Liver (tissue), 9 donors: ENCODE data around the gene LCE1F. TPM values are rescaled to one million over a fixed set of nuclear protein-coding genes. Genes with fewer than 3 reads are reported as not detected.

Experiments
- DNase-seq: peaks from one replicate; pipeline ENCODE4 v3.0.0-alpha.2; 2017; ENCODE audit warnings: low spot score
- H3K27ac ChIP-seq, 2 donors: one replicate each; pipeline ENCODE4 v1.7.0; 2013; ENCODE audit warnings: inconsistent platforms in 2 of 2, low read length in 2 of 2, control low read depth in 1 of 2, low read depth in 1 of 2, mild to moderate bottlenecking in 1 of 2
- H3K27me3 ChIP-seq, 4 donors: one replicate each; pipeline versions ENCODE4 v1.6.1 to v1.7.0; 2013; ENCODE audit warnings: low read length in 3 of 4, inconsistent platforms in 1 of 4, mild to moderate bottlenecking in 1 of 4, moderate library complexity in 1 of 4; ENCODE audit not compliant: control insufficient read depth in 4 of 4, insufficient read depth in 4 of 4
- H3K36me3 ChIP-seq, 4 donors: one replicate each; pipeline versions ENCODE4 v1.6.1 to v1.7.0; 2013; ENCODE audit warnings: low read length in 3 of 4, mild to moderate bottlenecking in 3 of 4, low read depth in 1 of 4, moderate library complexity in 1 of 4; ENCODE audit not compliant: control insufficient read depth in 4 of 4, insufficient read depth in 3 of 4
- H3K4me1 ChIP-seq, 4 donors: one replicate each; pipeline versions ENCODE4 v1.6.1 to v1.7.0; 2013; ENCODE audit warnings: low read length in 3 of 4, mild to moderate bottlenecking in 3 of 4, moderate library complexity in 1 of 4; ENCODE audit not compliant: control insufficient read depth in 4 of 4, insufficient read depth in 4 of 4
- H3K4me3 ChIP-seq, 3 donors: one replicate each; pipeline versions ENCODE4 v1.6.1 to v1.7.0; 2013; ENCODE audit warnings: low read length in 3 of 3, control low read depth in 1 of 3, low read depth in 1 of 3, mild to moderate bottlenecking in 1 of 3
- H3K9ac ChIP-seq, 2 donors: one replicate each; pipeline ENCODE4 v1.7.0; 2013; ENCODE audit warnings: low read length in 2 of 2, mild to moderate bottlenecking in 2 of 2, moderate library complexity in 2 of 2, control low read depth in 1 of 2, low read depth in 1 of 2
- H3K9me3 ChIP-seq, 4 donors: one replicate each; pipeline versions ENCODE4 v1.6.1 to v1.7.0; 2013; ENCODE audit warnings: low read length in 3 of 4; ENCODE audit not compliant: control insufficient read depth in 4 of 4
- EGR1 ChIP-seq, 2 donors: IDR thresholded peaks; 2 replicates each; pipeline ENCODE4 v1.6.1; 2016 to 2018; ENCODE audit warnings: antibody characterized with exemption in 2 of 2, low read depth in 2 of 2
- FOXA1 ChIP-seq: IDR thresholded peaks from 2 replicates; pipeline ENCODE4 v1.6.1; 2016; ENCODE audit warnings: antibody characterized with exemption
- FOXA2 ChIP-seq: IDR thresholded peaks from 2 replicates; pipeline ENCODE4 v1.6.1; 2016; ENCODE audit warnings: antibody characterized with exemption
- GABPA ChIP-seq, 2 donors: IDR thresholded peaks in 1 of 2; conservative IDR thresholded peaks in 1 of 2; 2 replicates each; pipeline ENCODE4 v1.6.1; 2016; ENCODE audit warnings: antibody characterized with exemption in 2 of 2, mild to moderate bottlenecking in 1 of 2, moderate library complexity in 1 of 2
- HNF4A ChIP-seq, 2 donors: conservative IDR thresholded peaks; 2 replicates each; pipeline ENCODE4 v1.6.1; 2016; ENCODE audit warnings: antibody characterized with exemption in 2 of 2, mild to moderate bottlenecking in 2 of 2
- NR2F2 ChIP-seq: IDR thresholded peaks from 2 replicates; pipeline ENCODE4 v1.6.1; 2016; ENCODE audit warnings: antibody characterized with exemption
- TAF1 ChIP-seq: conservative IDR thresholded peaks from 2 replicates; pipeline ENCODE4 v1.6.1; 2016; ENCODE audit warnings: antibody characterized with exemption, mild to moderate bottlenecking
- WGBS: extraction: QIAGEN DNeasy Blood & Tissue Kit; methylation state at CpG from one replicate; pipeline ENCODE4 v1.1.7; 2013; 5-methylcytosine and 5-hydroxymethylcytosine counted together
- polyA plus RNA-seq, 2 donors: library from polyadenylated mRNA; stranded (reverse) in 1 of 2; unstranded in 1 of 2; fragments of 200-250 nt in 1 of 2; fragments of >200 nt in 1 of 2; fragmentation: Nextera tagmentation in 1 of 2; extraction: Ambion mirVana in 1 of 2; gene quantifications; one replicate each; pipeline versions ENCODE4 v1.2.1 to v1.2.3, GENCODE V29; 2013 to 2015
- total RNA-seq, 2 donors: library from RNA; depleted of rRNA; stranded (reverse); fragments of >200 nt; gene quantifications; one replicate each; pipeline ENCODE4 v1.2.3, GENCODE V29; 2014
- TF ChIP-seq, protein P1 (sequence below): IDR thresholded peaks from 2 replicates; pipeline ENCODE4 v1.6.1; 2016; ENCODE audit warnings: antibody characterized with exemption, mild to moderate bottlenecking
- TF ChIP-seq, protein P2 (sequence below): IDR thresholded peaks from 2 replicates; pipeline ENCODE4 v1.6.1; 2016; ENCODE audit warnings: antibody characterized with exemption
- TF ChIP-seq, protein P3 (sequence below): IDR thresholded peaks from 2 replicates; pipeline ENCODE4 v1.6.1; 2016; ENCODE audit warnings: antibody characterized with exemption
- donor health status: healthy.
- donor health status: healthy.
- donor health status: healthy.
- donor health status: healthy.
- donor health status: healthy.

Gene LCE1F, protein sequence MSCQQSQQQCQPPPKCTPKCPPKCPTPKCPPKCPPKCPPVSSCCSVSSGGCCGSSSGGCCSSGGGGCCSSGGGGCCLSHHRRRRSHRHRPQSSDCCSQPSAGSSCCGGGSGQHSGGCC
- total RNA-seq (not detected), polyA plus RNA-seq (not detected)

DNA sequence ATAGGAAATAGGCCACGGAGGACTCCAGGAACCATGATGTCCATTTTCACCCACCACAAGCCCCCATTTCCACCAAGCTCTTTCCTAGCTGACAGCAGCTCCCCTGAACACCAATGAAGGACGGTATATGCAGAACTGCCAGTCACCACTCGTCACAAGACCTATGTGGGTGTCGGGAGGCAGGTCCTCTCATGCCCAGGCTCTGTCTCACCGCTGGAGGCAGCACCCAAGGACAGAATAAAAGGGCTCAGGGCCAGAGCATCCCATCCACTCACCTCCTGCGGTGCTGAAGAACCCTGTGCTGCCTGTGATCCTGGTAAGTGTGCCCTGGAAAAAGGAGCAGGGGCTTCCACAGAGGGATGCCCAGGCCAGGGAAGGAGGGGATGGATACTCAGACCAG is at the start of gene LCE1F:
Gene LCE1F (plus strand): TSS at position 266 of the 400 bp plus-strand sequence. CDS start 1,232 bp downstream, outside the sequence.
- no peak within 1 kb of the TSS for H3K4me3 ChIP-seq
- DNase-seq, result no peak
- no peaks in the 10 kb centered on the region for H3K9me3 ChIP-seq
- no peak within 1 kb of the TSS for H3K9ac ChIP-seq
- H3K27ac ChIP-seq, result no peak within 1 kb of the TSS
- no peaks in the 10 kb centered on the region for H3K36me3 ChIP-seq
- no peak for TF ChIP-seq EGR1 (IDR thresholded peaks at IDR 0.05; ENCODE audit: low read depth in 2 of 2)
- TF ChIP-seq, protein P1, sequence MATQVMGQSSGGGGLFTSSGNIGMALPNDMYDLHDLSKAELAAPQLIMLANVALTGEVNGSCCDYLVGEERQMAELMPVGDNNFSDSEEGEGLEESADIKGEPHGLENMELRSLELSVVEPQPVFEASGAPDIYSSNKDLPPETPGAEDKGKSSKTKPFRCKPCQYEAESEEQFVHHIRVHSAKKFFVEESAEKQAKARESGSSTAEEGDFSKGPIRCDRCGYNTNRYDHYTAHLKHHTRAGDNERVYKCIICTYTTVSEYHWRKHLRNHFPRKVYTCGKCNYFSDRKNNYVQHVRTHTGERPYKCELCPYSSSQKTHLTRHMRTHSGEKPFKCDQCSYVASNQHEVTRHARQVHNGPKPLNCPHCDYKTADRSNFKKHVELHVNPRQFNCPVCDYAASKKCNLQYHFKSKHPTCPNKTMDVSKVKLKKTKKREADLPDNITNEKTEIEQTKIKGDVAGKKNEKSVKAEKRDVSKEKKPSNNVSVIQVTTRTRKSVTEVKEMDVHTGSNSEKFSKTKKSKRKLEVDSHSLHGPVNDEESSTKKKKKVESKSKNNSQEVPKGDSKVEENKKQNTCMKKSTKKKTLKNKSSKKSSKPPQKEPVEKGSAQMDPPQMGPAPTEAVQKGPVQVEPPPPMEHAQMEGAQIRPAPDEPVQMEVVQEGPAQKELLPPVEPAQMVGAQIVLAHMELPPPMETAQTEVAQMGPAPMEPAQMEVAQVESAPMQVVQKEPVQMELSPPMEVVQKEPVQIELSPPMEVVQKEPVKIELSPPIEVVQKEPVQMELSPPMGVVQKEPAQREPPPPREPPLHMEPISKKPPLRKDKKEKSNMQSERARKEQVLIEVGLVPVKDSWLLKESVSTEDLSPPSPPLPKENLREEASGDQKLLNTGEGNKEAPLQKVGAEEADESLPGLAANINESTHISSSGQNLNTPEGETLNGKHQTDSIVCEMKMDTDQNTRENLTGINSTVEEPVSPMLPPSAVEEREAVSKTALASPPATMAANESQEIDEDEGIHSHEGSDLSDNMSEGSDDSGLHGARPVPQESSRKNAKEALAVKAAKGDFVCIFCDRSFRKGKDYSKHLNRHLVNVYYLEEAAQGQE, result no peak
- no peak for TF ChIP-seq TAF1
- TF ChIP-seq NR2F2, result no peak
- TF ChIP-seq, protein P2, sequence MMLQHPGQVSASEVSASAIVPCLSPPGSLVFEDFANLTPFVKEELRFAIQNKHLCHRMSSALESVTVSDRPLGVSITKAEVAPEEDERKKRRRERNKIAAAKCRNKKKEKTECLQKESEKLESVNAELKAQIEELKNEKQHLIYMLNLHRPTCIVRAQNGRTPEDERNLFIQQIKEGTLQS, result no peak
- H3K4me1 ChIP-seq, result no peaks in the 10 kb centered on the region
- H3K27me3 ChIP-seq, result peaks cover 0 to 10% (median 1%) of the 10 kb centered on the region in 4 donors
- 69% methylated on average over 6 of the region's 6 CpGs for WGBS

DNA sequence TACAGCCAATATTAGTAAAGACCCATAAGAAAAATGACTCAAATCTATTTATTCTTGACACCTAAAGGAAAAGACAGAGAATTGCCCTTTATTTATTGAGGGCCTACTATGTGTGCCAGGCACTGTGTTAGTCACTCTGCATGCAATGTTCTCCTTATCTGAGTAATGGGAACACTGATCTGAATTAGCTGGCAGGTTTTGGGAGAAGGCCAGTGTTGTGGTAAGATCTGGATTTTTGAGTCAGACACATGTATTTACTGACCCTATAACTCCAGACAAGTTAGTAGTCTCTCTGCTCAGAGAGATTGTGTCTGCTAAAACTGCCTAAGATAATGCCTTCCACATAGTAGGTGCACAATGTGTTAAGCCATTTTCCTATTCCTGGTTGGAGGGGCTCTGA is 49.7 kb upstream of the LCE1F start:
- Histone ChIP-seq H3K27ac (no peak overlapping the region), H3K4me3 (no peak overlapping the region), H3K9me3 (no peaks in the 10 kb centered on the region), H3K27me3 (peaks cover 0 to 4% (median 0%) of the 10 kb centered on the region in 4 donors), H3K36me3 (no peaks in the 10 kb centered on the region), H3K4me1 (no peaks in the 10 kb centered on the region), H3K9ac (no peak overlapping the region)
- TF ChIP-seq HNF4A (conservative IDR thresholded peaks at IDR 0.05) (no peak), FOXA2 (no peak), FOXA1 (no peak), GABPA (IDR thresholded peaks at IDR 0.05 in 1 of 2, conservative IDR thresholded peaks at IDR 0.05 in 1 of 2) (no peak), NR2F2 (no peak)
- TF ChIP-seq, protein P3, sequence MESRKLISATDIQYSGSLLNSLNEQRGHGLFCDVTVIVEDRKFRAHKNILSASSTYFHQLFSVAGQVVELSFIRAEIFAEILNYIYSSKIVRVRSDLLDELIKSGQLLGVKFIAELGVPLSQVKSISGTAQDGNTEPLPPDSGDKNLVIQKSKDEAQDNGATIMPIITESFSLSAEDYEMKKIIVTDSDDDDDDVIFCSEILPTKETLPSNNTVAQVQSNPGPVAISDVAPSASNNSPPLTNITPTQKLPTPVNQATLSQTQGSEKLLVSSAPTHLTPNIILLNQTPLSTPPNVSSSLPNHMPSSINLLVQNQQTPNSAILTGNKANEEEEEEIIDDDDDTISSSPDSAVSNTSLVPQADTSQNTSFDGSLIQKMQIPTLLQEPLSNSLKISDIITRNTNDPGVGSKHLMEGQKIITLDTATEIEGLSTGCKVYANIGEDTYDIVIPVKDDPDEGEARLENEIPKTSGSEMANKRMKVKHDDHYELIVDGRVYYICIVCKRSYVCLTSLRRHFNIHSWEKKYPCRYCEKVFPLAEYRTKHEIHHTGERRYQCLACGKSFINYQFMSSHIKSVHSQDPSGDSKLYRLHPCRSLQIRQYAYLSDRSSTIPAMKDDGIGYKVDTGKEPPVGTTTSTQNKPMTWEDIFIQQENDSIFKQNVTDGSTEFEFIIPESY, result no peak
- TF ChIP-seq, protein P1, result no peak
- no peak for DNase-seq
